NCI-H2227 (cell line): ENCODE measurements around the gene FBXL16.
A peak's percentile ranks its signal among the peaks of the same experiment; 100 is the strongest.

Experiments used
- DNase-seq: peaks from one replicate; lab custom pipeline; 2025; ENCODE audit not compliant: unreplicated experiment; lab: John Stamatoyannopoulos, UW

The FBXL16 gene

DNA sequence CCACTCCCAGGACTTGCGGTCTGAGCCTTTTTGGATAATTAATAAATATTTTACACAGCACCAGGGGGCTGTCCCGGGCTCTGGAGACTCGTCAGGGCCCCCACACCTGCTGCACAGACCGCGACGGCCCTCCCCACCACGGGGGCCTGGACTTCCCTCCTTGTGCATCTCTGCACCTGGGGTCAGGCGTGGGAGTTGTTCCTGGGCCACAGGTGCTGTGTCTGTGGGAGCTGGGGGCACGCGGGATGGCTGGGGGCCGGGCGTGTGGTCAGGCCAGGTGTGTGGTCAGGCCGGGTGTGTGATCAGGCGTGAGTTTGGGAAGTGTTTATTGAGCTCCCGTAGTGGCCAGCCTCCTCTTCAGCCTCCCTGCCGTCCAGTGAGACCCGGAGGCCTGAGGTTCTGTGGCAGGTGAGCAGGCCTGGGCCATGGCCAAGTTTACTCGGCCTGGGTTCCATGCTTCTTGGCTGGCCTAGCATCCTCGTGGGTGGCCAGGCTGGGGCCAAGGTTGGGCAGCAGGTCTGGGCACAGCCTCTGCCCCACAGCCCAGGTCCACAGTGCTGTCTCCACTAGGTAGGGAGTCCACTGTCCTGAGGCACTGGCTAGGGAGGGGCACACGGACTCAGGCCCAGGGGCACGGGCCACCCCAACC, 27.3 kb downstream of the FBXL16 start:
- DNase-seq = no peak

DNA sequence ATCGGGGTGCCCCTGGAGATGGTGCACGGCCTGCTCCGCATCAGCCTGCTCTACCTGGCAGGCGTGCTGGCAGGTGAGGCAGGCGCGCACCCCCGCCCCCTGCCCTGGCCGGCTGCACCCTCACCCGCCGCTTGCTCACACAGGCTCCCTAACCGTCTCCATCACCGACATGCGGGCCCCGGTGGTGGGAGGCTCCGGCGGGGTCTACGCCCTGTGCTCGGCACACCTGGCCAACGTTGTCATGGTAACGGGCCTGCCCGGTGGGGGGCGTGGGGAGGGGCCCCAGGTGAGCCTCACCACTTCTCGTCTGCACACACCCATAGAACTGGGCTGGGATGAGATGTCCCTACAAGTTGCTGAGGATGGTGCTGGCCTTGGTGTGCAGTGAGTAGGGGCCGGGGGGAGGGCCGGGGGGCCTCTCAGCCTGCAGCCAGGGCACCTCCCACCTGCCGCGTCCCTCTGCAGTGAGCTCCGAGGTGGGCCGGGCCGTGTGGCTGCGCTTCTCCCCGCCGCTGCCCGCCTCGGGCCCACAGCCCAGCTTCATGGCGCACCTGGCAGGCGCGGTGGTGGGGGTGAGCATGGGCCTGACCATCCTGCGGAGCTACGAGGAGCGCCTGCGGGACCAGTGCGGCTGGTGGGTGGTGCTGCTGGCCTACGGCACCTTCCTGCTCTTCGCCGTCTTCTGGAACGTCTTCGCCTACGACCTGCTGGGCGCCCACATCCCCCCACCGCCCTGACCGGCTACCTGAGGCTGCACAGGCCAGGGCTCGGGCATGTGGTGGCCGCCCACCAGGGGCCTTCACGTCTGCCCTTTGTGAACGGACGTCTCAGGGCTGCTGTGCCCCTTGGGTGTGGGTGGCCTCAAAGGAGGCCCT, 28.0 kb downstream of the FBXL16 start:
- DNase-seq = peak; percentile 34

DNA sequence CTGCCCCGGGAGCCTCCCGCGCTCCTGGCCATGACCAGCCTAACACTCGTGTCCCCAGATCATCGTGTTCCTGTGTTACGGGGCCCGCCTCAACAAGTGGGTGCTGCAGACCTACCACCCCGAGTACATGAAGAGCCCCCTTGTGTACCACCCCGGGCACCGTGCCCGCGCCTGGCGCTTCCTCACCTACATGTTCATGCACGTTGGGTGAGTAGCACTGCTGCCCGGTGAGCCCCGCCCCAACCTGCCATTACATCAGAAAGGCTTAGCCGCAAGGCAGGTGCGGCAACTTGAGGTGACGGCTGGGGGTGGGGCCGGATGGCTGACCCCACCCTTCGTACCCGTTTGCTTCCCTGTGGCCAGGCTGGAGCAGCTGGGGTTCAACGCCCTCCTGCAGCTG, 28.7 kb downstream of the FBXL16 start:
- DNase-seq = no peak

DNA sequence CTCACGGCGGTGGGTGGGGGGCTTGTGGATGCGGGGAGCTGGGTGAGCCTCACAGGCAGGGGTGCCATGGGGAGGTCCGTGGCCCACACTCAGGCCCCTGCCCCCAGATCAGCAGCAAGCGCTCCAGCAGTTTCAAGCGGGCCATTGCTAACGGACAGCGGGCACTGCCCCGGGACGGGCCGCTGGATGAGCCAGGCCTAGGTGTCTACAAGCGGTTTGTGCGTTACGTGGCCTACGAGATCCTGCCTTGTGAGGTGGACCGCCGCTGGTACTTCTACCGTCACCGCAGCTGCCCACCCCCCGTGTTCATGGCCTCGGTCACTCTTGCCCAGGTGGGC, 29.1 kb downstream of the FBXL16 start:
- DNase-seq = no peak

DNA sequence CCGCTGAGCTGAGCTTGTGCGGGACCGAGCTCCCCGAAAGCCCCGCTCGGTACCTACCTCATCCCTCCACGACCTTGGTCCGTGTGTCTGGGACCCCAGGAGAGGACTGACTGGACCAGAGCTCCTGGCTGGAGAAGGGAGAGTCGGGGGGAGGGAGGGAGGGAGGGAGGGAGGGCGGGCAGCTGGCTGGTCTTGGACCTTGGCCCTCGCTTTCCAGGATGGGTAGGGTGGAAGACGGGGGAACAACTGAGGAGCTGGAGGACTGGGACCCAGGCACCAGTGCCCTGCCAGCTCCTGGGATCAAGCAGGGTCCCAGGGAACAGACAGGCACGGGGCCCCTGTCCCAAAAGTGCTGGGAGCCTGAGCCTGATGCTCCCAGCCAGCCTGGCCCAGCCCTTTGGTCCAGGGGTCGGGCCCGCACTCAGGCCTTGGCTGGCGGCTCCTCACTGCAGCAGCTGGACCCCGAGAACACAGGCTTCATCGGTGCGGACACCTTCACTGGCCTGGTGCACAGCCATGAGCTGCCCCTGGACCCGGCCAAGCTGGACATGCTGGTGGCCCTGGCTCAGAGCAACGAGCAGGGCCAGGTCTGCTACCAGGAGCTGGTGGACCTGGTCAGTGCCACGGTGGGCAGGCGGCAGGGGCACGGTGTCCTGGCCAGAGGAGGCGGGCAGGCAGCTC, 29.6 kb downstream of the FBXL16 start:
- DNase-seq = no peak

DNA sequence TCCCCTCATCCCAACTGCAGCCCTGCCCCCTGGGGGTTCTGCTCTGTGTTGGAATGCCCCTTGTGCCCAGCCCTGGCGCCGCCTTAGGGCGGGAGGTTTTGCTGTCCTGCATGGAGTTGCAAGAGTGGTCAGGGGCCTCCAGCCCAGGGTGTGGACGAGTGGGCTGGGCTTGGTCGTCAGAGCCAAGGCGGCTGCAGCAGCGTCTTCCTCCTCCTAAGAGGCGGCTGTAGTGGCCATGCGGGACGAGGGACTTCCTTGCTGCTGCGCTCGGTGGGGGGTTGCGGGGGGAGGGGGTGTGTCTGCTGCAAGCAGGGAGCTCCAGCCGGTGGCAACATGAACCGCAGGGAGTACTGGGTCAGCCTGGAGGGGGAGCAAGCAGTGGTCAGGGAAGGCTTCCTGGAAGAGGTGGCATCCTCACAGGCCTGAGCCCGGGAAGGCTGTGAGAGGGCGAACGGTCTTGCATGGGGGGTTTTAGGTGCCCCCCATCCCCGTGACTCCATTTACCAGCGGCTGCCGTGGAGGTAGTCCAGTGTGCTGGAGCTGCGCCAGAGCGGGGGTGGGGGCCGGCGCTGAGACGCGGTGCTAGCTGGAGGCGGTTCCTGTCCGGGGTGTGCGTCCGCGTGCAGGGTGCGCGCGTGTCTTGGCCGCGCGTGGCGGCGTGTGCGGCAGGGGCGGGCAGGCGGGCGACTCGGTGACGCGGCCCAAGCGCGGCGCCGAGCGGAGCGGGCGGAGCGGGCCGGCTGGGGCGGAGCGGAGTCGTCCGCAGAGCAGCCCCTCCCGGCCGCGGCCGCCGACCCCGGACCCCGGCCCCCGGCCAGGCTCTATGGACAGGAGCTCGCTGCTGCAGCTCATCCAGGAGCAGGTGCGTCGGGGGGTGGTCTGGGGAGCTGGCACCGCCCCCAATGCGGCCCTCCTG, 30.4 kb downstream of the FBXL16 start, which contains the start of gene RHBDL1:
RHBDL1 (plus strand) TSS at position 704 of the 916 bp plus-strand sequence; CDS start at position 824, 120 bp downstream.
- peak; percentile 47 for DNase-seq

DNA sequence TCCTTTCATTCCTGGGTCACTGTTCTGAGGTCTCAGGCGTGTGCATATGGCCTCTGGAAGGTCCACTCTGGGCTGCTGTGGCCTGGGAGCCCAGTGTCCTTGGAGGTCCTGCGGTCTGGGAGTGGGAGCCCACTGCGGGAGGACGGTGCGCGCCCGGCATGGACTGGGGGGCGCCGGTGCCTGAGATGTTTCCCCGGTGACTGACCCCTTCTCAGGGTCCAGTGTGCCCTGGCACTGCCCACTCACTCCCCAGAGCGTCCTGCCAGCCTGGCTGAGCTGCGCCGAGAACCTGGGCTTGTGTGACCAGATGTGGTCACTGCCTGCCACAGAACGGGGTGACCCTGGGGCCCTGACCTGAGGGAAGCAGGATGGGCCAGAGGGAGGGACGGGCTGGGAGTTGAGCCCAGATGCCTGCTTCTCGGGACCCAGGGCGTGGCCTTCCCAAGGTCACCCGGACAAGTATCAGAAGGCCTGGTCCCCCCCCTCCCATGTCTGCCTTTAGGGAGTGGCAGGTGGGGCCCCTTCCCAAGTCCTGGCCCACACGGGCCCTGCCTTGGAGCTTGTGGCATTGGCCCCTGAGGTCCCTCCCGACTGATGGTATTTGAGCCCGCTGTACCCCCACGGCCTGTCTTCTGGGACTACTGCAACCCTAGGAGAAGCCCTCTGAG, 31.3 kb downstream of the FBXL16 start:
- DNase-seq = no peak

DNA sequence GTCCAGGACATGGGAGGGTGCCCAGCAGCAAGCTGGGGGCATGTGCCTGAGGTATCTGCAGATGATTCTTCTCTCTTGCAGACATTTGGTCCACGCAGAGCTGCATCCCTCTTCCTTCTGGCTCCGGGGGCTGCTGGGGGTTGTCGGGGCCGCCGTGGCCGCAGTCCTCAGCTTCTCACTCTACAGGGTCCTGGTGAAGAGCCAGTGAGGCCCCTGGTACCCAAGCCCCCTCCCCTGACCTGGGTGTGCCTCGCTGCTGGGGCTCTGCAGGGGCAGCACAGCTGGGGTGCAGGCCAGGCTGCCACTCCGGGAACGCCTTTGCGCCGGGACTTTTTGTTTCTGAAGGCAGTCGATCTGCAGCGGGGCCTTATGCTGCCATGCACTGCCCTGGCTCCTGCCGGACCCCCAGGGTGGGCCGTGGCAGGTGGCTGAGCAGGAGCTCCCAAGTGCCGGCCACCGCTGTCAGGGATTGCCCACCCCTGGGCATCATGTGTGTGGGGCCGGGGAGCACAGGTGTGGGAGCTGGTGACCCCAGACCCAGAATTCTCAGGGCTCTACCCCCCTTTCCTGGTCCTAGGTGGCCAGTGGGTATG, 32.1 kb downstream of the FBXL16 start:
- no peak for DNase-seq

DNA sequence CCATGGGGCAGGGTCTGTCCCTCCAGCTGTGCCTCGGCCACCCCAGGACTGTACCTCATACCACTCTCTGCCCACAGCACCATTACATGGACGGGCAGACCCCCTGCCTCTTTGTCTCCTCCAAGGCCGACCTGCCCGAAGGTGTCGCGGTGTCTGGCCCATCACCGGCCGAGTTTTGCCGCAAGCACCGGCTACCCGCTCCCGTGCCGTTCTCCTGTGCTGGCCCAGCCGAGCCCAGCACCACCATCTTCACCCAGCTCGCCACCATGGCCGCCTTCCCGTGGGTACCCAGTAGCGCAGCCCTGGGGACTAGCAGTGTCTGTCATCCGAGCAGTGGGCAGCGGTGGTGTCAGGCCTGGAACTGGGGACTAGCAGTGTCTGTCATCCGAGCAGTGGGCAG, 32.8 kb downstream of the FBXL16 start:
- no peak for DNase-seq

DNA sequence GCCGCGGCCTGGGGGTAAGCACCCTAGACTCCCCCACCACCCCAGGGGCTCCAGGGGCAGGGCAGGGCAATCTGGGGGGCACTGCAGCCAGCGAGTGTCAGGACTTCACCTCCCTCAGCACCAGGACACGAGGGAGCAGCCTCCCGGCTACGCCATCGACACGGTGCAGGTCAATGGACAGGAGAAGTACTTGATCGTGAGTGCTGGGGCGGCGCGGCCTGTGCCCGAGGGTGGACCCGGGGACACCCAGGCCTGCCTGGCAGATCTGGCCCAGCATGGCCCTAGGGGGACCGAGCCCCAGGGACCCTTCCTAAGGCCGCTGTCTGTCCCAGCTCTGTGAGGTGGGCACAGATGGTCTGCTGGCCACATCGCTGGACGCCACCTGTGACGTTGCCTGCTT, 33.2 kb downstream of the FBXL16 start:
- no peak for DNase-seq

DNA sequence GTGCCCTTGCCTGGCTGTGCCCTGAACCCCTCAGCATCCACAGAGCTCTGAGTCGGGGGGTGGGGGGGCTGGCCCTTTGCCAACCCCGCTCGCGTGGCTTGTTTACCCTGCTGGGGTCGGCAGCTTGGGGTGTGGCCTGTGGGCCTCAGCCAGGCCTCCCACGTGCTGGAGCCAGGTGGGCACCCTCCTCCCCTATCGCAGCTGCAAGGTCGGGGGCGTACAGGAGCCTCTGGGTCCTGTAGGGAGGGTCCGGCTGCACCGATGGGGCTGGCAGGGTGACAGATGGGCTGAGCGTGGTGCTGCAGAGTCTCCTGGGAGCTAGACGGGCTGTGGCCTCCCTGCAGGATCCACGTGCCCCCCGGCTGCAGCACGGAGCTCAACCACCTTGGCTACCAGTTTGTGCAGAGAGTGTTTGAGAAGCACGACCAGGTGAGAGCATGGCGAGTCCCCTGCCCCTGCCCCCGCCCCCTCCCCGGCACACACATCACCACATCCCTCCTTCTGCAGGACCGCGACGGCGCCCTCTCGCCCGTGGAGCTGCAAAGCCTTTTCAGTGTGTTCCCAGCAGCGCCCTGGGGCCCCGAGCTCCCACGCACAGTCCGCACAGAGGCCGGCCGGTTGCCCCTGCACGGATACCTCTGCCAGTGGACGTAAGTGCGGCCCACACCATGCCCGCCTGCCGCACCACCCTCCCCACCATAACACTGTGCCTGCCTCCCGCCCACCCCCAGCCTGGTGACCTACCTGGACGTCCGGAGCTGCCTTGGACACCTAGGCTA, 34.1 kb downstream of the FBXL16 start:
- no peak for DNase-seq

DNA sequence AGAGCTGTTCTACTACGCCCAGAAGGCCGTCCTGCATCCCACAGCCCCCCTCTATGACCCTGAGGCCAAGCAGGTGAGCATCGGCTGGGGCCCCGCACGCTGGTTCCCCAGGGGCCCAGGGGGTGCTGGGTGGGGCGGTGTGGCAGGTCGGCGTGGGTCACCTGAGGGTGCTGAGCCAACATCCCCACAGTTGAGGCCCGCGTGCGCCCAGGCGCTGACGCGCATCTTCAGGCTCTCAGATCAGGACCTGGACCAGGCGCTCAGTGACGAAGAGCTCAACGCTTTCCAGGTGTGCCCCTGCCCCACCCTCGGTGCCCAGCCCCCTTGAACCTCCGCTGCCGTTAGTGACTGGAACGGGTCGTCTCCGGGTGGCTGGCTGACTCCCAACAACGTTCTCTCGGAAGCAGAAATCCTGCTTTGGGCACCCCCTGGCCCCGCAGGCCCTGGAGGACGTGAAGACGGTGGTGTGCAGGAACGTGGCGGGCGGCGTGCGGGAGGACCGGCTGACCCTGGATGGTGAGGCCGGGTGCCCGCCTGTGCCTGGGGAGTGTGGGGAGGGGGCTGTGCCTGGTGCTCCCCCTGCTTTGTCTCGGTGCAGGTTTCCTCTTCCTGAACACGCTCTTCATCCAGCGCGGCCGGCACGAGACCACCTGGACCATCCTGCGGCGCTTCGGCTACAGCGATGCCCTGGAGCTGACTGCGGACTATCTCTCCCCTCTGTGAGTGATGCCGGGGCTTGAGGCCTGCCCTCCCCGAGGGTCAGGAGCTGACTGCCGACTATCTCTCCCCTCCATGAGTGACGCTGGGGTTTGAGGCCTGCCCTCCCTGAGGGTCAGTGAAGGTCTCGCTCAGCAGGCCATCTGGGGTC, 34.9 kb downstream of the FBXL16 start:
- no peak for DNase-seq

DNA sequence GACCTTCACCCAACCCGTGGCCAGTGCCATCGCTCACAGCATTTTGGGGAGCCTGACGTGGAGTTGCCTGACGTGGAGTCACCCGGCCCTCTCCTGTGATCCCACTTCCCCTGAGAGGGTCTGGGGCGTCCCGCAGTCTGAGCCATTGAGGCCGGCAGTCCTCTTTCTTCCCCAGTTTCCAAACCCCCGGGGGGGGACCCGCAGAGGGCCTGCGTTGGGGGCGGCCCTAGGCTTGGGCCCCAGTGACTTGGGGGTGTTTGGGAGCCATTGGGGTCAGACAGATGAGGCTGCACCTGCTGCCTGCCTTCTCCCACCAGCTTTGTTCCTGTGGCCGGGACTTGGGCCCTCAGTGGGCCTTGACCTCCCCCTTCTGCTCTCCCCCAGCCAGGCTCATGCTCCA, 35.9 kb downstream of the FBXL16 start:
- DNase-seq = no peak

DNA sequence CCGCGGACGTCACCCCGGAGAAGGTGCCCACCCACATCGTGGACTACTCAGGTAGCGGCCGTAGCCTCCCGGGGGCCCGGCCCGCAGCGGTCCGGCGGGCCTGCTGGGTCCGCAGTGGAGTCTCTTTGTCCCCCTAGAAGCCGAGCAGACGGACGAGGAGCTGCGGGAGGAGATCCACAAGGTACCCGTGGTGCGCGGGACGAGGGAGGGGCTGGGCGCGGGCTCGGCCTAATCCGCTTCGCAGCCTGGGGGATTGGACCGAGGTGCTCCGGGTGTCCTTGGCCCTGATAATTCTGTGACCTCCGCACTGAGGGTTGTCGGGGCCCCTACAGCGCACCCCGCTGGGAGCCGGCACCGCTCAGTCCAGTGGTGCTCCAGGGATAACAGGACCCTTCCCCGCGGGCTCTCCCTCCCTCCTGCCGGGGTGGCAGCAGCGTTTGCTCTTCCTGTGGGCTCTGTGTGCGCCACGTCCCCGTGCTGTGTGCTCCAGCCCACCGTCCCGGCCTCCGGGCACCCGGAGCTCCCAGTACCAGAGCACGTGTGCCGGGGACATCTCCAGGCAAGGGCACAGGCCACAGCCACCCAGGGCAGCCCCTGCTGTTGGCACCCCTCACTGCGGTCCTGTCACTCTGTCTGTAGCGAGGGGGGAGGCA, 37.0 kb downstream of the FBXL16 start:
- DNase-seq = peak; percentile 45

DNA sequence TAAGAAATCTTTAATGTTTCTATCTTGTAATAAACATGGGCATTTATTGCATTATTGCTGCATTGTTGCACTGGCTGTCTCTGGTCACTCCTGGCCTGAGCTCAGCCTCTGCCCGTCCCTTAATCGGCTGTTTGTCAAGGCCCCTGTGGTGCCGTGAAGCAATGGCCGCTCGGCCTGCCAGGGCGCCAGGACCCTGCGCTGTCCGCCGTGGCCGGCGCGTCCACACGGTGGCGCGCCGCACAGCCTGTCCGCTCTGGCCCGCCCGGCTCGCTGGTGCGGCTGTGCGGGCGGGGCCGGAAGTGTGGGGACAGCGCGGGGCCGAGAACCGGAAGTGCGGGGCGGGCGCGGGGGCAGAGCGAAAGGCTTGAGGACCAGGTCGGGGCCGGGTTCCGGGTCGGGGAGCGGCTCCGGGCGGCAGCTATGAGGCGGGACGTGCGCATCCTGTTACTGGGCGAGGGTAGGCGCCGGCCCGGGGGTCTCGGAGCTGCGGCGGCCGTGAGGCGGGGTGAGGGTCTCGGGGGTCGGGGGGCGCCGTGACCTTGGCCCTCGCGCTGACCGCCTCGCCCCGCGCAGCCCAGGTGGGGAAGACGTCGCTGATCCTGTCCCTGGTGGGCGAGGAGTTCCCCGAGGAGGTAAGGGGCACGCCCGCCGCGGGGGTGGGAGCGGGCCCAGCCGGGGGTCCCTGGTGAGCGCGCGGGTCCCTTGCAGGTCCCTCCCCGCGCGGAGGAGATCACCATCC, 37.7 kb downstream of the FBXL16 start, which contains the start of gene RHOT2:
RHOT2 (plus strand) TSS at position 353 of the 739 bp plus-strand sequence; CDS start at position 421, 68 bp downstream.
- DNase-seq = peak; percentile 96

DNA sequence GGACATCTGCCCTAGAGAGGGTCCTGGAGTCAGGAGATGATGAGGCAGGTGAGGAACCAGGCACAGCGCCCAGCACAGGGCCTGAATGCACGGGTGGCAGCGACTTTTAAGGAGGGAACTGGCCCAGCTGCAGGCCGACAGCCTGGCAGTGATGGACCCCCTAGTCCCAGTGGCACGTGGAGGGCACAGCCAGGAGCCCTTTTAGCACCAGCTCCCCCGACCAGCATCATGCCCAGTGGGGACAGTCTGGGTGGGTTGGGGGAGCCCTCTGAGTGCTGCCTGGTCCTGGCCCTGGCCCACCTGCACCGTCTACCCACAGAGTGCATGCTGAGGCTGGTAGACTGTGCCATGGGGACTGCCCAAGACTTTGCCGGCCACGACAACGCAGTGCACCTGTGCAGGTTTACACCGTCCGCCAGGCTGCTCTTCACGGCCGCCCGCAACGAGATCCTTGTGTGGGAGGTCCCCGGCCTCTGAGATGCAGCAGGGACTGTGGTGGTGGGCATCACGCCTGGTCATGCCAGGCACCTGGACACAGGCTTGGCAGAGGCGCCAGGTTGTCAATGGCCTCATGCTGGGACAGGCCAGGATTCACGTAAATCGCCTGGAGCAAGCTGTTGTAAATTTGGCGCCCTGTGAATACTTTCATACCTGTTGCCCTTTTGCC, 38.4 kb downstream of the FBXL16 start:
- DNase-seq = no peak
